Activated T-cell treated with anti-CD3 and anti-CD28 coated beads, Interleukin-2, amount 50 U/mL, for 24 hours (primary cell): ENCODE results near the gene POLN.

Experiments
- DNase-seq: peaks from one replicate; pipeline ENCODE4 v3.0.0-alpha.2; 2020
- H3K27ac Mint-ChIP-seq: 2 replicates; pipeline ENCODE4 v1.8.0; 2020; ENCODE audit warnings: mild to moderate bottlenecking, mixed read lengths
- H3K27me3 Mint-ChIP-seq: 2 replicates; pipeline ENCODE4 v1.8.0; 2020; ENCODE audit warnings: mixed read lengths
- H3K36me3 Mint-ChIP-seq: 2 replicates; pipeline ENCODE4 v1.8.0; 2020; ENCODE audit warnings: low read depth, mixed read lengths
- H3K4me1 Mint-ChIP-seq: 2 replicates; pipeline ENCODE4 v1.8.0; 2020; ENCODE audit warnings: low read depth, mixed read lengths
- H3K4me3 Mint-ChIP-seq: 2 replicates; pipeline ENCODE4 v1.8.0; 2020; ENCODE audit warnings: mild to moderate bottlenecking, moderate library complexity, mixed read lengths
- H3K9me3 Mint-ChIP-seq: 2 replicates; pipeline ENCODE4 v1.8.0; 2020; ENCODE audit warnings: mixed read lengths

Gene POLN

DNA sequence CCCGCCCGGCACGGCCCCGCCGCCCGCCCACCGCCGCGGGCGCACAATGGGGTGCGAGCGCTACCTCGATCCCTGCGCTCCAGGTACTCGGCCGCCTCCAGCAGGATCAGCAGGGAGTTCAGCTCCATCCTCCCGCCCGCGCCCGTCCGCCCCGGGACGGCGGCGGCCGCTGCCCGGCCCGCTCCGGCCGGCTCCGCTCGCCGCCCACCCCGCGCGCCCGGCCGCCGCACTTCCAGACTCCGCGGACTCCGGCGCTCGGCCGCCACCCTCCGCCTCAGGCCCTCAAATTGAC, 19.9 kb upstream of the POLN start, which contains the start of gene MXD4:
MXD4 (minus strand) TSS at position 257 of the 292 bp plus-strand sequence; CDS start at position 128, 129 bp downstream.
- H3K27ac Mint-ChIP-seq, result peak within 1 kb of the TSS; percentile 76
- H3K4me1 Mint-ChIP-seq, result peaks cover 14% of the 10 kb centered on the region
- H3K9me3 Mint-ChIP-seq, result no peaks in the 10 kb centered on the region
- H3K4me3 Mint-ChIP-seq, result peak within 1 kb of the TSS; percentile 73
- DNase-seq, result no peak
- no peaks in the 10 kb centered on the region for H3K36me3 Mint-ChIP-seq
- H3K27me3 Mint-ChIP-seq, result no peaks in the 10 kb centered on the region

DNA sequence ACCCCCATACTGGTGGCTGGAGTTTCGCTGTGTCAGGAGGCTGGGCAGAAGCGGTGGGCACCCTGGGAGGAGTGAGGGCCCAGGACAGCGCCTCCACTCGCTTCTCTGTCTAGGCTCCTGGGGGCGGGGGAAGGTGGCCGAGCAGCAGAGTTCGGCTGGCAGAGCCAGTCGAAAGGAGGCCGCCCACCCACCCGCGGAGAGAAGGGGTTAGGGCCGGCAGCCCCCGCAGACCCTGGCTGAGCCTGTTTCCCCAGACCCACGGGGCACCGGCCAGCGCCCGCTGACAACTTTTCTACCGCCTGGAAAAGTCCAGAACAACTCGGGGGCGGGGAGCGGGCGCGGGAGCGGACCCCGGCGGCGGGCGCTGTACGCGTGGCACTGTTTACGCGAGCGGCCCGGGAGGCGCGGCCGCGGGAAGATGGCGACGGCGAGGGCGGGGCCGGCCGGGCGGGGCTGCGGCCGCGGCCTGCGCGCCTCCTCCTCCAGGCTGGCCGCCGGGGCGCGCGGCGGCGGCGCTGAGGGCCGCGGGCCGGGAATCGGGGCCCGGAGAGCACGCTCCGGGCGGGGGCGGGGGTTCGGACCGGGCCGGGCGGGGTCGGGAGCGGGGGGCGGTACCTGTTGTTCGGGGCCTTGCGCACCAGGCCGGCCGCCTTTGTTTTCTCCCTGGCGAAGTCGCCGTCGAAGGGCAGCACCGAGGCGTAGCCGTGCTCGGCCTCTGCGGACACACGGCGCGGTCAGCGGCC, 19.4 kb upstream of the POLN start:
- peak overlapping the region; percentile 40 for H3K27ac Mint-ChIP-seq
- H3K4me3 Mint-ChIP-seq, result peak overlapping the region; percentile 73
- H3K4me1 Mint-ChIP-seq, result peaks cover 14% of the 10 kb centered on the region
- no peaks in the 10 kb centered on the region for H3K36me3 Mint-ChIP-seq
- H3K27me3 Mint-ChIP-seq, result no peaks in the 10 kb centered on the region
- peak; percentile 75 for DNase-seq
- H3K9me3 Mint-ChIP-seq, result no peaks in the 10 kb centered on the region

DNA sequence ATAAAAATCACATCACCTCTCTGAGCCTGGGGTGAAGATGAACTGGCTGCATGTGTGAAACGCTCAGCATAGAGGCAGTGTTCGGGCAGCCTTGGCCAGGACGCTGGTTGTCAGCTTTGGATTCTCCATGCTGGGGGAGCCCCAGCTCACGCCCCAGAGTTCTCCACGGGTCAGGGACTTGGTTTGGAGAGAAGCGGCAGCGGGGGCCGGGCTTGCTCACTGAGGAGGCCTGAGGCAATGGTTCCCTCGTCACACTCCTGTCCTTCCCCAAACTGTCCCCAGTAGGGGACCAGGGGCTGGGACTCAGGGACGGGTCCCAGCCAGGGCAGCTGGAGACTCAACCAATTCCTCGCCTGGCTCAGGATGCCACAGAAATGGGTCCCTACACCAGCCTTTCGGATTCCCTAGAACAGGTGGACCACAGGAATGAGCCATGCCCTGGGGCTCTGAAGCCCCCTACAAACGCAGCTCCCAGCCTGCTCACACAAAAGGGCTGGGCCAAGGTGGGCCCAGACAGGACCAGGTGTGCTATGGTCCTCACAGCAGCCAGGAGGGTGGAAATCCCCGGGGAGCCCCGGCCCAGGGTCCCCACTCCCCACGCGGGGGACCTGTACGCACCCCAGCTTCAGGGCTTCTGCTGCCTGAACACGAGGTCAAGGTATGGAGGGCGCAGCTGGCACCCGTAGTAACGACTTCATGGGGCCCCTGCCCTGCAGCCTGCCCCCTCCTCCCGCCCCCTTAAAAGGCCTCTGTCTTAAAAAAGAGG, 18.6 kb upstream of the POLN start:
- Mint-ChIP-seq H3K27ac (peak overlapping the region; percentile 40), H3K36me3 (no peaks in the 10 kb centered on the region), H3K4me3 (peak overlapping the region; percentile 73), H3K27me3 (no peaks in the 10 kb centered on the region), H3K9me3 (no peaks in the 10 kb centered on the region), H3K4me1 (peaks cover 14% of the 10 kb centered on the region)
- no peak for DNase-seq

DNA sequence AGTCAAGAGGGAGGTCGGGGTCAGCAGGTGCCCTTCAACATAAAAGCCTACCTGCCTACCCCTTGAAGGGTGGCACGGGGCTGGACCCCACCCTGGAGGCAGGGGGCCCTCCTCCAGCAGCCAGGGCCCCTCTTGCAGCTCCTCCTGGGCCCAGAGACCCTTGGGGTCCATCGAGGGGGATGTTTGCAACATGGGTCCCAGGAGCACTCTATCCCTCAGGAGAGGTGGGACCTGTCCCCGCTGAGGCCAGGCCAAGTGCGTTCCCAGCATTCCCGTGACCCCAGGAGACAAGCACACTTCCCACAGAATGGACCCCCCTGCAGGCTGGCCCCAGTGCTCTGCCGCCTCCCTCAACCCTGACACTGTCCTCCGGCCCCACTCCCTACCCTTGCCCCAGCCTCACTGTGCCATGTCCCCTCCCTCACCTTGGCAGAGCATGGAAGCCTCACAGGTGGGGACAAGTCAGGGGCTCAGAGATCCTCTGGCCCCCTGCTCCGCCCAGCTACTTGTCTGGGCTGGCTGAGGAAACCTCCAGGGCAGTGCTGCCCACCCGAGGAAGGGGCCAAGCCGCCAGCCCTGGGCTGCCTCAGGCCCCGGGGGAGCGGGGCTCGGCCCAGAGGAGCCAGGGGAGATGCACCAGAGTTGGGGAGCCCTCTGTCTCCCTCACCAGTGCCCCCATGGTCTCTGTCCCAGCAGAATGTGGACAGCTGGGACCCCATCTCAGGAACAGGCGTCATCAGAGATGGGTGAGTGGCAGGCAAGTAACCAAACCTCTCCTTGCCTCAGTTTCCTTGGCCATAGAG, 17.8 kb upstream of the POLN start:
- Mint-ChIP-seq H3K27ac (no peak overlapping the region), H3K9me3 (no peaks in the 10 kb centered on the region), H3K4me3 (peak overlapping the region; percentile 73), H3K4me1 (peaks cover 14% of the 10 kb centered on the region), H3K36me3 (no peaks in the 10 kb centered on the region), H3K27me3 (no peaks in the 10 kb centered on the region)
- DNase-seq, result peak; percentile 28

DNA sequence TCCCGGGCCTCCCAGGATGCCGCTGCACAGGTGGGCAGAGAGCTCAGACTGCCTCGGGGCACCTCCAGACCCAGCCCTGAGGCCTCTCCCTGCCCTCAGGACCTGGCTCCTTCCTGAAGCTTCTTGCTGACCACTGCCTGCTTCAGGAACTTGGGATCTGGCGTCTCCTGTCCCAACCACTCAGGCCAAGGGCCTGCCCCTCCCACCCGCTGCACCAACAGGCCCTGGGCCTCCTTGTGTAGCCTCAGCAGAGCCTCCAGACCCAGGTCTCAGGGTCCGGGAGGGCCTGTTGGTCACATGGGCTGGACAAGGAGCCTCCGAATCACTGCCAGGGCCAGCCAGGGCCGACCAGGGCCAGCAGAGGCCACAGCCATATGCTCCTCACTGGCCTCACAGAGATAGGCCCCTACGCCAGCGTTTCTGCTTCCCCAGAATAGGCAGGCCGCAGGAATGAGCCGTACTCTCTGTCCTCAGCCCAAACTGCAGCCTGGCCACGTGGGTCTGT, 17.2 kb upstream of the POLN start:
- Mint-ChIP-seq H3K36me3 (peaks cover 5% of the 10 kb centered on the region), H3K4me1 (peaks cover 14% of the 10 kb centered on the region), H3K4me3 (no peak overlapping the region), H3K27ac (no peak overlapping the region), H3K27me3 (no peaks in the 10 kb centered on the region), H3K9me3 (no peaks in the 10 kb centered on the region)
- DNase-seq, result peak; percentile 28

DNA sequence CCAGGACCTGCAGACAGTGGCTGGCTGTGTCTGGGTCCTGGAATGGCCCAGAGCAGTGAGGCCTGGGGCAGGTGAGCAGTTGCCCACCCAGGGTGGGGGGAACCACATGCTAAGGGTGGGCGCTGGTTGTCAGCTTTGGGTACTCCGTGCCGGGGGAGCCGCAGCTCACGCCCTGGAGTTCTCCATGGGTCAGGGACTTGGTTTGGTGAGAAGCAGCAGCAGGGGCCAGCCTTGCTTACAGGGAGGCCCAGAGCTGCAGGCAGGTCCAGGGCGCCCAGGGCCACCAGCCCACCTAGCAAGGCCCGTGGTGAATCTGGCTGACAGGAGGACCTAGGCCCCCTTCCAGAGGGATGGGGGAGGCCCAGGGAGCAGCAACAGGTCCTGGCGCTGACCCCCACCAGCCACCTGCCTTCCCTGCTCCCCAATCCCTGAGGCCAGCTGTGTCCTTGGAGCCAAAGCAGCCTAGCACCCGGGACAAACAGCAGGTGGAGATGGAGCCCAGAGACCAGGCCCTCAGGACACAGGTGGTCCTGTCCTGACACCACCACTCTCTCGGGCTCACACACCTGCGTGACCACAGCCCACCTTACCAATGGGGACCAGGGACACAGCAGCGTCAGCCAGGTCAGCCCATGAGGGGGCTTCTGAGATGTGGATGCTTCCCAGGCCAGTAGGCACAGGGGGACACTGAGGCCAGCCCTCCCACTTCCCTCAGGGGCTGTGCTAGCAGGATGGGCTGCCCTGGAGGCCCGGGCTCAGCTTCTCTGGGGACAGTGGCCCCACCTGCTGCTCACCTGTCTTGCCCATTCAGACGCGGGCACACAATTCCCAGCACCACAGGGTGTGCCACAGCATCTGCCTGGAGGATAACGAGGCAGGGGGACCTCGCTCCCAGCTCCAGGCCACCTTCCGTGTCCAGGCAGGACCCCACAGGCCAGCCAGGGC, 16.4 kb upstream of the POLN start:
- no peaks in the 10 kb centered on the region for H3K9me3 Mint-ChIP-seq
- H3K4me3 Mint-ChIP-seq, result no peak overlapping the region
- peak; percentile 25 for DNase-seq

DNA sequence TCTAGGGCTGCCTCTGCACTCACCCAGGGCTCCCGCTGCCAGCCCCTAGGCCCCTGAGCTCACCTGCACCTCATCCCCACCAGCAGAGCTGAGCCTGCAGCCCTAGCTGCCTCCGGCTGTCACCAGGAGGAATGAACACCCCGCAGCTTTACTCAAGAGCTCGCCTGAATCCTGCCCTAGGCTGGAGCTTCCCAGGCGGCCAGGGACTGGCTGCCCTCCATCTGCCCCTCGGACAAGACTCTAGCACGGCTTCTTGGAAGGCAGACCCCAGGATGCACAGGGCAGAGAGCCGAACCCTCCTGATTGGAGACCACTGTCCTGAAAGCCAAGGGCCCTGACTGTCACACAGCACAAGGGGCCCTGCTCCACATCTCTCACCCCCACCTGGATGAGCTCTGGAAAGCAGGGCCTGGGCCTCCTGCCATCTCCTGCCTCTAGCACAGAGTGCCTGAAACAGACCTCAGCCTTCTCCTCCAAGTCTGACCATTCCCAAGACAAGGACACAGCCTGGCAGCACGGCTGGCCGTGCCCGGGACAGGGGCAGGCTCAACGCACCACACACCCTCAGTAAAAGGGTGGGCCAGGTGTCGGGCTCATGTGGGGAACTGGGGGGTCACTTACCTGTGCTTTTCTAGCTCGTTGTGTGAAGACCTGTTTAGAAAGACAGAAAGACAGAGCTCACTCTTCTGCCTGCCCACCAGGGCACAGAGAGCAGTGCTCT, 15.6 kb upstream of the POLN start:
- H3K36me3 Mint-ChIP-seq, result peaks cover 10% of the 10 kb centered on the region
- peak; percentile 27 for DNase-seq
- H3K4me1 Mint-ChIP-seq, result peaks cover 10% of the 10 kb centered on the region
- no peak overlapping the region for H3K4me3 Mint-ChIP-seq
- H3K9me3 Mint-ChIP-seq, result no peaks in the 10 kb centered on the region
- H3K27me3 Mint-ChIP-seq, result no peaks in the 10 kb centered on the region
- H3K27ac Mint-ChIP-seq, result no peak overlapping the region

More for the DNA sequence above, 16.4 kb upstream of the POLN start:
- H3K36me3 Mint-ChIP-seq, result peaks cover 7% of the 10 kb centered on the region
- no peaks in the 10 kb centered on the region for H3K27me3 Mint-ChIP-seq
- no peak overlapping the region for H3K27ac Mint-ChIP-seq
- H3K4me1 Mint-ChIP-seq, result peaks cover 11% of the 10 kb centered on the region

DNA sequence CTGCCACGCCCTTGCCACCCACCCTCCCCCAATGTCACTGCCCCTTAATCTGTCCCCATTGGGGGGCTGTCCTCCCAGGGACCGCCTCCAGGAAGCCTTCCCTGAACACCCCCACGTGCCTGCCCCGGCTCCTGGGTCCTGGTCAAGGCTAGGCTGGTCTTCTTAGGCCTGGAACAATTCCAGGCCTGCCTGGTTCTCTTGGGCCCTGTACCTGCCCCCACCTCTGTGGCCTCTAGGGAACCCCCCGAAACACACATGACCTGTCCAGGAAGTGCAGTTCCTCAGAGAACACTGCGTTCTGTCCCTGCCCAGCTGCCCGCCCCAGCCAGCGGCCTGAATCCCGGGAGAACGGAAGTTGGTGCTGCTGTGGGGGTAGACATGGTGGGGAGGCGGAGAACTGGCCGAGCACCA, 14.9 kb upstream of the POLN start:
- DNase-seq, result no peak
- H3K36me3 Mint-ChIP-seq, result peaks cover 10% of the 10 kb centered on the region
- H3K4me3 Mint-ChIP-seq, result no peak overlapping the region
- no peaks in the 10 kb centered on the region for H3K9me3 Mint-ChIP-seq
- peak overlapping the region; percentile 64 for H3K27ac Mint-ChIP-seq
- peaks cover 10% of the 10 kb centered on the region for H3K4me1 Mint-ChIP-seq
- H3K27me3 Mint-ChIP-seq, result no peaks in the 10 kb centered on the region

DNA sequence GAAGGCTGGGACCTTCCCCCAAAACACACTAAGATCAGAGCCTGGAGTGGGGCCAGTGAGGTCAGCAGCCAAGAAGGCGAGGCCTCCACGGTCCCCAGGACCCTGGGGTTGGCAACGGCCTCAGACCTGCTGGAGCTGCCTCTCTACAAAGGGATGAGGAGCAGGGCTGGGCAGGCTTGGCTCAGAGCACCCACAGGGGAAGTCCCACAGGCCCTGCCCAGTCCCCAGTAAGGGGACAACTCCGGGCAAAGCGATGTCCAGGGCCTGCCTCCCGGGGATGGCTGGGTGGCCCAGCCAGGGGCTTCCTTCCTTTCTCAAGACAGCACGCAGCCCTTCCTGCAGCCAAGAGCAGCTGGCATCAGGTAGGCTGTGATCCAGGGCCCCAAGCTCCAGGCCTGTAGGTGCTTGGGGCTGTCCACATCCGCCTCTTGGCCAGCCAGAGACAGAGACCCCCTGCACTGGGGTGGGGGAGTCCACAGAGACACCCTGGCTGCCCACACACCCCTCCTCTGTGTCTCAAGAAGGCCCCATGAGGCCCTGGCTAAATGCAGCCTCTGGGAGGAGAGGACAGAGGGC, 14.3 kb upstream of the POLN start:
- peaks cover 10% of the 10 kb centered on the region for H3K4me1 Mint-ChIP-seq
- peaks cover 10% of the 10 kb centered on the region for H3K36me3 Mint-ChIP-seq
- no peaks in the 10 kb centered on the region for H3K9me3 Mint-ChIP-seq

DNA sequence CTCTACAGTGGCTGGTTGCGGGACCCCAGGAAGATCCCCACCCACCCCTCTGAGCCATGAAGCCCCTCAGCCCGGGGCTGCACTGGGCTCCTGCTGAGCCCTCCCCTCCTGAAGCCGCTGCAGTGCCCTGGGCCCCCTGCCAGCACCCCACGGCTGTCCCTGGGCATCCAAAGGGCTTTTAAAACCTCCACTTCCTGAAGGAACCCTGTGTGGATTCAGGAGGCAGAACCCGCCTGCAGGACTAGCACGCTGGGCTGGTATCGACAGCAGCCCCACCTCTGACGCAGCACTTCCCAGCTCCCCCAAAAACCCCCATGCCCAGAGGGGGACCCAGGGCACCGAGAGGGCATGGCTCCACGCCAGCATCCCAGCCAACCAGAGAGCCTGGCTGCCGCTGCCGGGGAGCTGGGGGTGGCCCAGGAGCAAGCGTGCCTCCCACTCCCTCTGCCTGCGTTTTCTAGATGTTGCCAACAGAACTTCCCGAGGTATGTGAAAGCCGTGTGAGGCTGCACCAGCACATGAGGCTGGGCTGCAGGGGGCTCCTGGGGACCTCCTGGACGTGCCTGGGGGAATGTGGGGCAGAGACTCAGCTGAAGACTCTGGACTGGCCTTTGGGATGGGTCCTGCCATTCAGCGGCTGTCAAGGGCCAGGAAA, 13.7 kb upstream of the POLN start:
- DNase-seq, result no peak
- Mint-ChIP-seq H3K4me3 (no peak overlapping the region), H3K27me3 (no peaks in the 10 kb centered on the region), H3K4me1 (peaks cover 10% of the 10 kb centered on the region), H3K36me3 (peaks cover 11% of the 10 kb centered on the region), H3K27ac (no peak overlapping the region), H3K9me3 (no peaks in the 10 kb centered on the region)

More for the DNA sequence above, 14.3 kb upstream of the POLN start:
- Mint-ChIP-seq H3K27me3 (no peaks in the 10 kb centered on the region), H3K27ac (no peak overlapping the region), H3K4me3 (no peak overlapping the region)
- no peak for DNase-seq

DNA sequence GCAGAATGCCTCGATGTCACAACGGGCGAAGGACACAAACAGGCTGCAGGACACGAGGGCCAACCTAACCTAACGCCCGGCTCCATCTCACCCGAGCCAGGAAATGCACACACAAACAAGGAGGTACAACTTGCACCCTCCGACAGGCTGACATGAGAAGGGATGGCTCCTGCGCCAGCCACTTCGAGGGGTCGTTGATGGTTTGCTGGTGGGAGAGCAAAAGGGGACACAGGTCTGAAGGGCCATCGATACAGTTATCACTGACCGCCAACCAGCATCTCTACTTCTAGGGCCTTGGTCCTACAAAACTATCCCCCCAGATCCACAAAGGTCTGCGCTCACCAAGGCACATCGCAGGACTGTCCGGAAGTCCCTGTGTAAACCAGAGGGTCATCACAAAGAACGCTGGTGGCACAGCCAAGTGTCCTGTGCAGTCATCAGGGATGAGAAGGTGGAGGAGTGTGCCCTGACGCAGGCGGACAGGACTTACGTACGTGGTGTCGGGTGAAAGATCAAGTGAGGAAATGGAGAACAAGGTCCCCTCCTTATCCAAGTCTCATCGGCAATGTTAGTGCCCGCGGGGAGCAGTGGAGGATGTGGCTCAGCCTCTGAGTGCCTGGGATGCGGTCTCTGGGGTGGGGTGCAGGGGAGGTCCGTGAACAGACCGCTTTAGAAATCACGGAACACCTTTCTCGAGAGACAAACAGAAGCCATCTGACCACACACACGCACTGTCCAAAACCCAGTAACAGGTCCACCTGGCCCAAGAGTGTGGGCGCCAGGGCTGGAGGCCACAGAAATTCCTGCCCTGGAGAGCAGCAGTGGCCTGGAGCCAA, 13.0 kb upstream of the POLN start:
- DNase-seq, result no peak
- no peak overlapping the region for H3K27ac Mint-ChIP-seq
- no peaks in the 10 kb centered on the region for H3K27me3 Mint-ChIP-seq
- no peak overlapping the region for H3K4me3 Mint-ChIP-seq
- H3K9me3 Mint-ChIP-seq, result no peaks in the 10 kb centered on the region
- peaks cover 11% of the 10 kb centered on the region for H3K36me3 Mint-ChIP-seq
- peaks cover 7% of the 10 kb centered on the region for H3K4me1 Mint-ChIP-seq
